ENCODE data around the gene NQO2.
A peak's percentile ranks its signal among the peaks of the same experiment; 100 is the strongest.
"Not testable (repeated sequence)": the region's sequence is repeated elsewhere in the genome, so short reads cannot be mapped to it uniquely, and the experiment has no call there.

NQO2 gene

GRCh38 chr6:3001773-3002293 is 2.1 kb downstream of the NQO2 start:
- no peak overlapping the region for H3K27ac ChIP-seq (ENCODE audit: low read length)
- no peak overlapping the region for H3K4me3 ChIP-seq (ENCODE audit: low read depth in 1 of 2, low read length in 2 of 2)

GRCh38 chr6:3003226-3003625 is 3.5 kb downstream of the NQO2 start:
- not testable (repeated sequence) for H3K9me3 ChIP-seq (ENCODE audit: insufficient read depth, low read length, severe bottlenecking); DNase-seq; H3K27ac ChIP-seq (ENCODE audit: low read length); H3K27me3 ChIP-seq (ENCODE audit: insufficient read depth, low read length, poor library complexity); H3K4me2 ChIP-seq (ENCODE audit: insufficient read depth, low read length); H2AFZ ChIP-seq (ENCODE audit: low read depth, low read length); ATAC-seq (ENCODE audit: insufficient read depth, low read depth); H4K20me1 ChIP-seq (ENCODE audit: insufficient read depth, low read length); H3K4me3 ChIP-seq (ENCODE audit: low read depth in 1 of 2, low read length in 2 of 2); H3K36me3 ChIP-seq (ENCODE audit: insufficient read depth, low read length); H3K9ac ChIP-seq (ENCODE audit: low read depth, low read length); H3K79me2 ChIP-seq (ENCODE audit: insufficient read depth, low read length)
- peaks cover 23% of the 10 kb centered on the region for H3K4me1 ChIP-seq (ENCODE audit: insufficient read depth, low read length)

More at GRCh38 chr6:3001773-3002293, 2.1 kb downstream of the NQO2 start:
- no peaks in the 10 kb centered on the region for H3K27me3 ChIP-seq (ENCODE audit: insufficient read depth, low read length, poor library complexity)
- TF ChIP-seq EZH2 (IDR thresholded peaks at IDR 0.05; ENCODE audit: borderline replicate concordance, low read depth, low read length, severe bottlenecking) (no peak), CTCF (IDR thresholded peaks at IDR 0.05; ENCODE audit: borderline replicate concordance, extremely low read depth, low read length, poor library complexity, severe bottlenecking) (no peak)
- H3K4me1 ChIP-seq (ENCODE audit: insufficient read depth, low read length): peaks cover 23% of the 10 kb centered on the region
- no peaks in the 10 kb centered on the region for H3K9me3 ChIP-seq (ENCODE audit: insufficient read depth, low read length, severe bottlenecking)
- ATAC-seq (ENCODE audit: insufficient read depth, low read depth): 0 out of 3 replicates have a peak, but pooled peaks have one; percentile 10
- DNase-seq: no peak
- H3K9ac ChIP-seq (ENCODE audit: low read depth, low read length): no peak overlapping the region
- H3K4me2 ChIP-seq (ENCODE audit: insufficient read depth, low read length): no peak overlapping the region
- no peak overlapping the region for H2AFZ ChIP-seq (ENCODE audit: low read depth, low read length)
- H4K20me1 ChIP-seq (ENCODE audit: insufficient read depth, low read length): no peaks in the 10 kb centered on the region
- no peaks in the 10 kb centered on the region; the same call in 1 of the 2 replicates for H3K79me2 ChIP-seq (ENCODE audit: insufficient read depth, low read length)
- H3K36me3 ChIP-seq (ENCODE audit: insufficient read depth, low read length): peaks cover 7% of the 10 kb centered on the region

GRCh38 chr6:3005077-3005476 is 5.4 kb downstream of the NQO2 start:
- H3K36me3 ChIP-seq (ENCODE audit: insufficient read depth, low read length): peaks cover 10% of the 10 kb centered on the region
- no peak overlapping the region for H2AFZ ChIP-seq (ENCODE audit: low read depth, low read length)
- peaks cover 8% of the 10 kb centered on the region for H3K4me1 ChIP-seq (ENCODE audit: insufficient read depth, low read length)
- H3K27me3 ChIP-seq (ENCODE audit: insufficient read depth, low read length, poor library complexity): no peaks in the 10 kb centered on the region
- no peaks in the 10 kb centered on the region for H3K9me3 ChIP-seq (ENCODE audit: insufficient read depth, low read length, severe bottlenecking)
- no peaks in the 10 kb centered on the region; the same call in 1 of the 2 replicates for H3K79me2 ChIP-seq (ENCODE audit: insufficient read depth, low read length)
- no peak for ATAC-seq (ENCODE audit: insufficient read depth, low read depth)
- H3K27ac ChIP-seq (ENCODE audit: low read length): no peak overlapping the region
- no peaks in the 10 kb centered on the region for H4K20me1 ChIP-seq (ENCODE audit: insufficient read depth, low read length)
- no peak for DNase-seq
- no peak overlapping the region for H3K9ac ChIP-seq (ENCODE audit: low read depth, low read length)
- H3K4me2 ChIP-seq (ENCODE audit: insufficient read depth, low read length): no peak overlapping the region
- TF ChIP-seq CTCF (IDR thresholded peaks at IDR 0.05; ENCODE audit: borderline replicate concordance, extremely low read depth, low read length, poor library complexity, severe bottlenecking) (no peak), EZH2 (IDR thresholded peaks at IDR 0.05; ENCODE audit: borderline replicate concordance, low read depth, low read length, severe bottlenecking) (no peak)
- no peak overlapping the region for H3K4me3 ChIP-seq (ENCODE audit: low read depth in 1 of 2, low read length in 2 of 2)

- Histone ChIP-seq H3K27me3 (ENCODE audit: insufficient read depth, low read length, poor library complexity) (no peaks in the 10 kb centered on the region), H3K36me3 (ENCODE audit: insufficient read depth, low read length) (peaks cover 16% of the 10 kb centered on the region), H3K4me3 (ENCODE audit: low read depth in 1 of 2, low read length in 2 of 2) (no peak overlapping the region), H3K27ac (ENCODE audit: low read length) (no peak overlapping the region), H2AFZ (ENCODE audit: low read depth, low read length) (no peak overlapping the region), H3K9me3 (ENCODE audit: insufficient read depth, low read length, severe bottlenecking) (peaks cover 6% of the 10 kb centered on the region), H4K20me1 (ENCODE audit: insufficient read depth, low read length) (no peaks in the 10 kb centered on the region), H3K4me2 (ENCODE audit: insufficient read depth, low read length) (no peak overlapping the region), H3K79me2 (ENCODE audit: insufficient read depth, low read length) (no peaks in the 10 kb centered on the region), H3K9ac (ENCODE audit: low read depth, low read length) (no peak overlapping the region), H3K4me1 (ENCODE audit: insufficient read depth, low read length) (peaks cover under 1% of the 10 kb centered on the region; the same call in 1 of the 2 replicates)
- no peak for DNase-seq
- no peak for ATAC-seq (ENCODE audit: insufficient read depth, low read depth)
- no peak for TF ChIP-seq CTCF (IDR thresholded peaks at IDR 0.05; ENCODE audit: borderline replicate concordance, extremely low read depth, low read length, poor library complexity, severe bottlenecking)
- no peak for TF ChIP-seq EZH2 (IDR thresholded peaks at IDR 0.05; ENCODE audit: borderline replicate concordance, low read depth, low read length, severe bottlenecking)
Measured at GRCh38 chr6:3005874-3006273, 6.2 kb downstream of the NQO2 start.

All from DND-41 (cell line).